GM18907 (cell line): ENCODE results near the gene TMEM94.
"Not testable (repeated sequence)": the region's sequence is repeated elsewhere in the genome, so short reads cannot be mapped to it uniquely, and the experiment has no call there.

Experiments used
- ATAC-seq: cut with Tn5 transposase; IDR thresholded peaks from one replicate; pipeline ENCODE4 v1.9.1; 2021; ENCODE audit warnings: mild to moderate bottlenecking, moderate library complexity; ENCODE audit not compliant: unreplicated experiment

Gene TMEM94

GRCh38 chr17:75509528-75510258 is 53.3 kb downstream of the TMEM94 start:
- no peak for ATAC-seq

GRCh38 chr17:75511270-75511609 is 54.8 kb downstream of the TMEM94 start:
- ATAC-seq = no peak

GRCh38 chr17:75511610-75512575 is 55.5 kb downstream of the TMEM94 start:
- no peak for ATAC-seq

GRCh38 chr17:75512926-75513640 is 56.6 kb downstream of the TMEM94 start:
- no peak for ATAC-seq

GRCh38 chr17:75513641-75514000 is 57.2 kb downstream of the TMEM94 start:
- no peak for ATAC-seq

- ATAC-seq = no peak
Measured at GRCh38 chr17:75514299-75514918, 58.0 kb downstream of the TMEM94 start.

- peak; percentile 1 for ATAC-seq
Measured at GRCh38 chr17:75514919-75515495, 58.6 kb downstream of the TMEM94 start.

GRCh38 chr17:75515496-75516254 is 59.2 kb downstream of the TMEM94 start, which contains the start of gene CASKIN2:
Gene CASKIN2, minus strand, starts transcription at chr17:75515537. Its CDS starts 1,733 bp downstream, at chr17:75513804.
- peak; percentile 56 for ATAC-seq

GRCh38 chr17:75516255-75516618 is 59.8 kb downstream of the TMEM94 start, which contains the start of gene TSEN54:
Gene TSEN54, plus strand, starts transcription at chr17:75516528. Its CDS starts 33 bp downstream, at chr17:75516561.
- ATAC-seq = peak; percentile 73

GRCh38 chr17:75516619-75517296 is 60.3 kb downstream of the TMEM94 start:
- peak; percentile 12 for ATAC-seq

GRCh38 chr17:75517297-75517865 is 60.9 kb downstream of the TMEM94 start:
- no peak for ATAC-seq

GRCh38 chr17:75518201-75518600 is 61.8 kb downstream of the TMEM94 start:
- ATAC-seq = no peak

- no peak for ATAC-seq
Measured at GRCh38 chr17:75518983-75519537, 62.6 kb downstream of the TMEM94 start.

- not testable (repeated sequence) for ATAC-seq
Measured at GRCh38 chr17:75520413-75520812, 64.0 kb downstream of the TMEM94 start.

- ATAC-seq = no peak
Measured at GRCh38 chr17:75521290-75521689, 64.9 kb downstream of the TMEM94 start.

GRCh38 chr17:75521951-75522727 is 65.7 kb downstream of the TMEM94 start:
- no peak for ATAC-seq

GRCh38 chr17:75523647-75524046 is 67.2 kb downstream of the TMEM94 start:
- ATAC-seq = no peak
